Naive thymus-derived CD8-positive, alpha-beta T cell (primary cell): ENCODE measurements around the gene LFNG. TPM values are rescaled to one million over a fixed set of nuclear protein-coding genes. Genes with fewer than 3 reads are reported as not detected.
"Not testable (repeated sequence)": the region's sequence is repeated elsewhere in the genome, so short reads cannot be mapped to it uniquely, and the experiment has no call there.

ENCODE experiments used
- ATAC-seq, 2 donors: fragments of 150-1000 bp; cut with Tn5 transposase in 1 of 2; sonication (Bioruptor Pico), chemical (Tn5 transposase) in 1 of 2; 1 replicate in 1 of 2; 2 replicates in 1 of 2; pipeline ENCODE4 v1.10.0; 2021; ENCODE audit warnings: mild to moderate bottlenecking in 2 of 2, moderate library complexity in 2 of 2
- POLR2A ChIA-PET: fragments of 350-600 bp; sonication (Branson Sonifier 250); formaldehyde crosslinking; loops from one replicate; lab custom pipeline; 2021; ENCODE audit warnings: antibody characterized with exemption; lab: Charles Lee
- DNase-seq, 10 donors: peaks; one replicate each; pipeline versions ENCODE4 v3.0.0 to v3.0.0-alpha.2; 2020 to 2022
- H3K27ac Mint-ChIP-seq, 10 donors: one replicate each; pipeline ENCODE4 v1.8.0; 2020 to 2022; ENCODE audit warnings: mild to moderate bottlenecking in 10 of 10, mixed read lengths in 10 of 10, moderate library complexity in 4 of 10, inconsistent platforms in 1 of 10
- H3K27me3 Mint-ChIP-seq, 5 donors: one replicate each; pipeline ENCODE4 v1.8.0; 2021 to 2022; ENCODE audit warnings: mixed read lengths in 5 of 5
- H3K36me3 Mint-ChIP-seq, 3 donors: one replicate each; pipeline ENCODE4 v1.8.0; 2020 to 2022; ENCODE audit warnings: mixed read lengths in 3 of 3, mild to moderate bottlenecking in 2 of 3, inconsistent platforms in 1 of 3
- H3K4me1 Mint-ChIP-seq, 4 donors: one replicate each; pipeline ENCODE4 v1.8.0; 2021 to 2022; ENCODE audit warnings: mixed read lengths in 4 of 4
- H3K4me3 Mint-ChIP-seq, 10 donors: one replicate each; pipeline ENCODE4 v1.8.0; 2020 to 2022; ENCODE audit warnings: mild to moderate bottlenecking in 10 of 10, mixed read lengths in 10 of 10, moderate library complexity in 6 of 10, inconsistent platforms in 1 of 10
- H3K9me3 Mint-ChIP-seq, 9 donors: one replicate each; pipeline ENCODE4 v1.8.0; 2020 to 2022; ENCODE audit warnings: mixed read lengths in 9 of 9, mild to moderate bottlenecking in 3 of 9, inconsistent platforms in 1 of 9, moderate library complexity in 1 of 9
- polyA plus RNA-seq, 3 donors: library from polyadenylated mRNA; unstranded; fragments of 300-500 nt; fragmentation: Illumina TruSeq; gene quantifications; one replicate each; pipeline ENCODE4 v1.2.3, GENCODE V29; 2021
- total RNA-seq, 8 experiments: library from RNA in 2 of 8; stranded (reverse) in 2 of 8; gene quantifications; one replicate each; pipeline ENCODE4 v1.2.3 and lab custom pipeline; 2021 to 2026

Gene LFNG
- total and polyA plus RNA-seq, 5 experiments from 2014 or later, result 0.54 to 153 (median 3.0) TPM

DNA sequence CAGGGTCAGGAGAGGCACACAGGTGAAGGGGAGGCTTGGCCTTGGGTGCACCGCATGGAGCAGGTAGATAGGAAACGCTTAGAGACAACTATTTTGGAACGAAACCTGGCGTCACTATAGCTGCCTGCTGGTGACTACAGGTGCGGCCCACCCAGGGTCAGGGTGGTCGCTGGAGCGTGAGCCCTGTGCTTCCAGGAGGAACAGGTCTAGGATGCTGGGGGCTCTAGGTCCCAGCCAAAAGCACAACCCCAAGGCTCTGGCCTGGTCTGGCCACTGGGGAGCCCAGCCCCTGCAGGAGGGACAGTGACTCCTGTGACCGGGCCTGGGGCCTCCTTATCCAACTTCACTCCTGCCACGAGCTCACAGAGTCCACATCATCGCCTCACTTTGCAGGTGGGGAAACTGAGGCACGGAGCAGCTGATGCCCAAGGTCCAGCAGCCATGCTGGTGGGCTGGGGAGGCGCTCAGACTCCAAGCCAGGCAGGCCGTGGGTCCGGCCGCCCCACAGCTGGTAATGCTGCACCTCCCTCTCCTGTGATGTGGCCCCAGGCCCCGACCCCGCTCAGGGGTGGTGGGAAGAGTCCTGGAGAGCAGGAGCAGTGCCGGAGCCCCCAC lies 9.0 kb downstream of the LFNG start:
- Mint-ChIP-seq H3K4me1 (peaks cover 18 to 71% (median 71%) of the 10 kb centered on the region in 4 donors), H3K36me3 (peaks cover 0 to 25% (median 0%) of the 10 kb centered on the region in 3 donors), H3K27me3 (no peaks in the 10 kb centered on the region), H3K9me3 (no peaks in the 10 kb centered on the region), H3K4me3 (peak overlapping the region; percentile 56 to 87 (median 78)), H3K27ac (peak overlapping the region; percentile 80 to 97 (median 92))
- POLR2A ChIA-PET, result interaction anchor here (0.8 to 15.4 kb wide), 10 partner anchors 13 to 77 kb away, joined by 4 to 821 read pairs (median 7); partner anchors contain the start of genes BRAT1 and LFNG
- ATAC-seq (no peak), DNase-seq (peak in 3 of 10 donors; percentile 7 to 46 (median 32))

GRCh38 chr7:2529161-2530070 lies 9.8 kb downstream of the LFNG start:
- Mint-ChIP-seq H3K4me3 (peak overlapping the region; percentile 71 to 87 (median 80)), H3K36me3 (peaks cover 0 to 25% (median 0%) of the 10 kb centered on the region in 3 donors), H3K27ac (peak overlapping the region; percentile 59 to 97 (median 93)), H3K27me3 (no peaks in the 10 kb centered on the region), H3K4me1 (peaks cover 18 to 66% (median 65%) of the 10 kb centered on the region in 4 donors), H3K9me3 (no peaks in the 10 kb centered on the region)
- DNase-seq (peak in 8 of 10 donors; percentile 52 to 79 (median 61)), ATAC-seq (peak; percentile 26 to 44)
- POLR2A ChIA-PET, result interaction anchor here (0.7 to 15.4 kb wide), 17 partner anchors 12 to 181 kb away, joined by 3 to 821 read pairs (median 5); partner anchors contain the start of genes BRAT1, LFNG and TTYH3

DNA sequence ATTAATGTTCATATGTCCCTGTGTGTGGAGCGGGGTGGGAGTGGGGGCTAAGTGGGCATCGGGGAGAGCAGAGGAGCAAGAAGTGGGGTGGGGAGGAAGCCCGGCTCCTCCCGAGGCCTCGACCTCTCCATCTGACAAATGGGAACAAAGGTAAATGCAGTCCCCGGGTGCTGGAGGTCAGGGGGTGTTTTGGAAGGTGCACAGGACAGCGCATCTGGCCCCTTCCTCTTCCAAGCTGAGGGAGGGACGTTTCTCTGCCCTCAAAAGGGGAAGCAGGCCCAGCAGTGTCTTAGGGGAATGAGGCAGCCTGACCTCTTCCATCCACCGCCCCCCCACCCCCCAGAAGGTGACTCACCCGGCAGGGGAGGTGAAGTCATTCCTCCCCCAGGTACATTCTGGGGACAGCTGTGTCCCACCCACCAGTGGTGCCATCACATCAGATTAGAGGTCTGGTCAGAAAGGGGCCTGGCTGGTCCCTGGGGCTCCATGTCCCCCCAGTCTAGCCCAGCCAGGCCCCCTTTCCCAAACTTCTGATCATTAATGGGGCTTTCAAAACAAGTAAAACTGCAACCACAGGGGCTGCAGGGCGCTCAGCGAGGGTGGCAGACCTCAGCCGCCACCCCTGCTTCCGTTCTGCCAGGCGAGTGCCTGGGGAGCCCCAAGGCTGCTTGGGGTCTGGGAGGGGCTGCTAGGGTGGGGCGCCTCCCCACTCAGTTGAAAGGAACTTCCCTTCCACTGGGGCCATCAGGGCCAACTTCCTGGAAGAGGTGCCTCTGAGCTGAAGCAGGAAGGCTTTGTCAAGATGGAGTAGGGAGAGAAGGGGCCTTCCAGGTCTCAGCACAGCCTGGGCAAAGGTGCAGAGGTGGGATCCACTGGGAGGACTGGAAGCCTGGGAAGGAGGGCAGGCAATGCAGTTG lies 10.8 kb downstream of the LFNG start:
- Mint-ChIP-seq H3K27me3 (no peaks in the 10 kb centered on the region), H3K4me3 (peak overlapping the region; percentile 71 to 87 (median 80)), H3K36me3 (peaks cover 0 to 25% (median 0%) of the 10 kb centered on the region in 3 donors), H3K4me1 (peaks cover 18 to 66% (median 64%) of the 10 kb centered on the region in 4 donors), H3K27ac (peak overlapping the region; percentile 72 to 97 (median 93)), H3K9me3 (no peaks in the 10 kb centered on the region)
- DNase-seq (peak; percentile 69 to 90 (median 82)), ATAC-seq (peak; percentile 71 to 84)
- POLR2A ChIA-PET, result interaction anchor here (0.7 to 15.4 kb wide), 16 partner anchors 11 to 181 kb away, joined by 3 to 821 read pairs (median 4); partner anchors contain the start of genes BRAT1, LFNG and TTYH3

DNA sequence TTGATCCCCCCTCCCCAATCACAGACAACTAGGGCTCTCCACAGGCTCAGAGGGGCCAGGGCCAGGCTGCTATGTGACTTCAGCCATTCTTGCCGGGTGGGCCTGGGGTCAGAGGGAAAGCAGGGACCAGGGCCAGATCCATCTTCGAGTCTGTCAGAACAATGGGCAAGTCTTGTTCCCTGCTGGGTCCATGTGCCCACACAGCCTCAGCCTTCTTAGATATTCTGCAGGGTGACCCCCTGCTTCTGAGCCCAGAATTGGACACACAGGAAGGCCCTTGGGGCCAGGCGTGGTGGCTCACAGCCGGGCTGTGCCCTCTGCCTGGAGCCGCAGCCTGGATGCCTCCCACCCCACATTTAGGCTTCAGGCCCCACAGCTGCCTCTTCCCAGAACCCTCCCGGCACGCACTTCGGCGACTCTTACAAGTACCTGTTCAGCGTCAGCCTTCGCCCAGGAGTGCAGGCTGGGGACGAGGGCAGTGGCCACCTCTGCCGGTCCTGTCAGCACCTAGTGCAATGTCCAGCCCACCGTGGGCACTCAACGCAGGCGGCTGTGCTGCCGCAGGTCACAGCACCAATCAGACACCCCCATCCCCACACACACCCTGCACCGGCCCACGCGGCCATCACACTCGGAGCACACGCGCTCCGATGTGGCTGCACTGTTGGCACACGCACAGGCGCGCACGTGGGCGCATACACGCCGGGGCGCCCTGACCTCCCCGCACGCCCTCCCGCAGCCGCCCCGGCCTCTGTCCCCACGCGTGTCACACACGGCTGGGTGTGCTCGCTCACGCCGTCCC lies 11.6 kb downstream of the LFNG start:
- H3K9me3 Mint-ChIP-seq, ATAC-seq, H3K27me3 Mint-ChIP-seq: not testable (repeated sequence)
- Mint-ChIP-seq H3K36me3 (peaks cover 0 to 18% (median 0%) of the 10 kb centered on the region in 3 donors), H3K4me3 (peak overlapping the region; percentile 36 to 87 (median 79)), H3K27ac (peak overlapping the region; percentile 72 to 97 (median 93)), H3K4me1 (peaks cover 18 to 59% (median 57%) of the 10 kb centered on the region in 4 donors)
- POLR2A ChIA-PET, result interaction anchor here (1.1 to 15.4 kb wide), 8 partner anchors 10 to 180 kb away, joined by 3 to 821 read pairs (median 6); partner anchors contain the start of gene LFNG
- peak in 4 of 10 donors; percentile 0 to 64 (median 14) for DNase-seq

DNA sequence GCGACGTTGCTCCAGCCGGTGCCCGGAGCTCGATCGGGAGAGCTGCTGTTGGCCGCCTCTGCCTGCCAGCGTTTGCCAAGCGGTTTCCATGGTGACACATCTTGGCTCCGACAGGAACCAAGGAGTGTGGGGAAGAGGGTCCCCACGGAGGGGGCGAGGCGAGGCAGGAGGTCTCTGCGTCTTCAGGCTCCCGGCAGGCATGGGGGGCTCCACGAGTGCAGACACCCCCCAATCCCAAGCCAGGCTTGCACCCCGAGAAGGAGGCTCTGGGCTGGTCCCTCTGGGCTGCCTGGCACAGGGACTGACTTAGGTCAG lies 12.2 kb downstream of the LFNG start:
- peak overlapping the region in 4 of 10 donors; percentile 20 to 89 (median 72) for H3K27ac Mint-ChIP-seq
- peak in 3 of 10 donors; percentile 1 to 51 (median 17) for DNase-seq
- not testable (repeated sequence) for H3K27me3 Mint-ChIP-seq, H3K9me3 Mint-ChIP-seq, ATAC-seq
- peak overlapping the region in 1 of 10 donors; percentile 76 for H3K4me3 Mint-ChIP-seq
- peaks cover 18 to 53% (median 51%) of the 10 kb centered on the region in 4 donors for H3K4me1 Mint-ChIP-seq
- POLR2A ChIA-PET, result interaction anchor here (1.5 to 15.4 kb wide), 2 partner anchors 18 to 20 kb away, joined by 4 to 821 read pairs; partner anchors contain the start of gene LFNG
- H3K36me3 Mint-ChIP-seq, result peaks cover 0 to 12% (median 0%) of the 10 kb centered on the region in 3 donors

DNA sequence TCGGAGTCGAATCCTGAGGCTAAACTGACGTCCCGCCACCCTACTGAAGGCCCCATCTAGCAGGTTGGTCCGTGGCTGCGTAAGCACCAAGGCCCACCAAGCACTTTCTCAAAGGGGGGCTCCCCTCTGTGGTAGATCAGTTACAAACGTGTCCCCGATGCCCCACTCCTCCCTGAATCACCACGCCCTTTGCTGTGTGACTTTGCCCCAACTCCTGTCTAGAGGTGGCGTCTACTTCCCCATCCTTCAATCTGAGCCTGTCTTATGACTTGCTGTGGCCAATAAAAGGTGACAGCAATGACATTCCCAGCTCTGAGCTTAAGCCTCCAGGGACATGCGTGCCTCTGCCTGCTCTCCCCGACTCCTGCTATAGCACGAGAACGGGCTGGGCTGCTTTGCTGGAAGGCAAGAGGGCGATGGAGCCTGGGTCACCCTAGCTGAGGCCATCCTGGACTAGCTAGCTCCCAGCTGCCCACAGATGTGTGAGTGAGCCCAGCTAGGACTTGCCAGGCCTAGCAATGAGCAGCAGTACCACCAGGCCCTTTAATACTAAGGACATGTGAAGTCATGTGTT lies 12.7 kb downstream of the LFNG start:
- Mint-ChIP-seq H3K4me3 (peak overlapping the region in 4 of 10 donors; percentile 22 to 76 (median 50)), H3K27ac (peak overlapping the region in 7 of 10 donors; percentile 62 to 89 (median 75)), H3K4me1 (peaks cover 15 to 48% (median 46%) of the 10 kb centered on the region in 4 donors)
- POLR2A ChIA-PET, H3K27me3 Mint-ChIP-seq, ATAC-seq, H3K9me3 Mint-ChIP-seq, H3K36me3 Mint-ChIP-seq: not testable (repeated sequence)
- DNase-seq, result peak in 2 of 10 donors; percentile 18 to 59

GRCh38 chr7:2532816-2533215 lies 13.2 kb downstream of the LFNG start:
- not testable (repeated sequence) for H3K4me3 Mint-ChIP-seq, H3K9me3 Mint-ChIP-seq, ATAC-seq, DNase-seq, H3K27me3 Mint-ChIP-seq, H3K36me3 Mint-ChIP-seq
- peak overlapping the region in 1 of 10 donors; percentile 53 for H3K27ac Mint-ChIP-seq
- peaks cover 13 to 43% (median 41%) of the 10 kb centered on the region in 4 donors for H3K4me1 Mint-ChIP-seq
- POLR2A ChIA-PET, result interaction anchor here (0.7 kb wide), 3 partner anchors 24 to 51 kb away, joined by 3 read pairs; partner anchors contain the start of gene IQCE

GRCh38 chr7:2533566-2533965 lies 14.0 kb downstream of the LFNG start:
- H3K36me3 Mint-ChIP-seq, H3K27me3 Mint-ChIP-seq, DNase-seq, H3K9me3 Mint-ChIP-seq, POLR2A ChIA-PET, ATAC-seq, H3K4me3 Mint-ChIP-seq: not testable (repeated sequence)
- peak overlapping the region in 1 of 10 donors; percentile 65 for H3K27ac Mint-ChIP-seq
- H3K4me1 Mint-ChIP-seq, result peaks cover 10 to 35% (median 33%) of the 10 kb centered on the region in 4 donors

GRCh38 chr7:2534214-2534613 lies 14.6 kb downstream of the LFNG start:
- ATAC-seq, POLR2A ChIA-PET, H3K4me3 Mint-ChIP-seq, DNase-seq, H3K9me3 Mint-ChIP-seq, H3K27ac Mint-ChIP-seq, H3K27me3 Mint-ChIP-seq: not testable (repeated sequence)
- peaks cover 9 to 29% (median 27%) of the 10 kb centered on the region in 4 donors for H3K4me1 Mint-ChIP-seq
- peaks cover 0 to 11% (median 0%) of the 10 kb centered on the region in 3 donors for H3K36me3 Mint-ChIP-seq

DNA sequence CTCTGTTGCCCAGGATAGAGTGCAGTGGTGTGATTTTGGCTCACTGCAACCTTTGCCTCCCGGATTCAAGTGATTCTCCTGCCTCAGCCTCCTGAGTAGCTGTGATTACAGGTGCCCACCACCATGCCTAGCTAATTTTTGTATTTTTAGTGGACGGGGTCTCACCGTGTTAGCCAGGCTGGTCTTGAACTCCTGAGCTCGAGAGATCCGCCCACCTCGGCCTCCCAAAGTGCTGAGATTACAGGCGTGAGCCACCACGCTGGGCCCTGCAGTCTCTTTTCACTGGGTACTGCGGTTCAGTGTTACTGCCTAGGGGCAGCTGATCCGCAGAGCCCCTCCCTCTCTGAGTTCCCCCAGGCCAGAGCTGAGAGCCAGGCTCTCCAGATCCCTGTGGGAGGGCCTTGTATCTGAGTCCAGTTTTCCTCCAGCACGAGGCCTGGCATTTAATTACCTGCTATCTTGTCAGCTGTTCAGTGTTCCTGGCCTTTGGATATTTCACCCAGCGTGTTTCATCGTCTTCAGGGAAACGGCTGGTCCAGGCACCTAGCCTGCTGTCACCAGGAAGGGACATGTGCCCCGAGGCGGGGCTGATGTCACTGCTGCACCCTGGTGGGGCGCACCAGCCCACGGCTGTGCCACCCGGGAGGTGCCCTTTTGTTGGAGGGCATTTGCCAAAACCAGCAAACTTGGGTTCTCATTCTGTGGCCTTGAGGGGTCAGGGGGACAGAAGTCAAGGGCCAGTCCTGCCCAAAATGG lies 16.5 kb downstream of the LFNG start:
- H3K27me3 Mint-ChIP-seq, H3K9me3 Mint-ChIP-seq, POLR2A ChIA-PET, ATAC-seq, H3K4me3 Mint-ChIP-seq: not testable (repeated sequence)
- H3K27ac Mint-ChIP-seq, result peak overlapping the region in 1 of 10 donors; percentile 22
- H3K4me1 Mint-ChIP-seq, result peaks cover 1 to 13% (median 10%) of the 10 kb centered on the region in 4 donors
- H3K36me3 Mint-ChIP-seq, result peaks cover 0 to 12% (median 0%) of the 10 kb centered on the region in 3 donors
- DNase-seq, result peak in 1 of 10 donors; percentile 57
